GM19099 (cell line): ENCODE data around the gene VPS45.

ENCODE experiments used
- POLR2A ChIP-seq: IDR thresholded peaks from 3 replicates; pipeline ENCODE4 v1.6.1; 2011; ENCODE audit warnings: low read depth; ENCODE audit not compliant: insufficient read length; ENCODE audit errors: extremely low read depth

The VPS45 gene

GRCh38 chr1:150146849-150147542, 79.4 kb downstream of the VPS45 start:
- TF ChIP-seq POLR2A, result no peak

DNA sequence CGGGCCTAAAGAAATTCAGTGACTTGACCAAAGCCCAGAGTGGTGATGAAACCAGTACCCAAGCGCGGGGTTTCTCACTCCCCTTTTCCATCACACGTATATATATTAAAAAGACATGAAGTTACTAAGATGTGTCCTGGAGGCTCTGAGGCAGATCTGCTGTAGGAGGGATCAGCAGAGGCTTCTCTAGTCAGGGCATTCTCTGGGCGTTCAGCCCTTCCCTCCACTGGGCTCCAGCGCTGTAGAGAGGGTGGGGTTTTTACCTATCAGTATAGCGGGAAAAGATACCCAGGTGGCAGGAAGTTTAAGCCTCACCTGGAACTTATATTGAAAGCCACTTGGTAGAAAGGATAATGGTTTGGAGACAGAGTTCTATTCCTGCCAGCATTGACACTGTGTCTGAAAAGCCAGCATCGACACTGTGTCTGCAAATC, 81.3 kb downstream of the VPS45 start:
- TF ChIP-seq POLR2A, result no peak

GRCh38 chr1:150149271-150150132, 81.9 kb downstream of the VPS45 start, which contains the start of gene PLEKHO1:
Gene PLEKHO1 (plus strand): TSS chr1:150149916. CDS start chr1:150150258, 342 bp downstream.
- TF ChIP-seq POLR2A, result peak; percentile 78

DNA sequence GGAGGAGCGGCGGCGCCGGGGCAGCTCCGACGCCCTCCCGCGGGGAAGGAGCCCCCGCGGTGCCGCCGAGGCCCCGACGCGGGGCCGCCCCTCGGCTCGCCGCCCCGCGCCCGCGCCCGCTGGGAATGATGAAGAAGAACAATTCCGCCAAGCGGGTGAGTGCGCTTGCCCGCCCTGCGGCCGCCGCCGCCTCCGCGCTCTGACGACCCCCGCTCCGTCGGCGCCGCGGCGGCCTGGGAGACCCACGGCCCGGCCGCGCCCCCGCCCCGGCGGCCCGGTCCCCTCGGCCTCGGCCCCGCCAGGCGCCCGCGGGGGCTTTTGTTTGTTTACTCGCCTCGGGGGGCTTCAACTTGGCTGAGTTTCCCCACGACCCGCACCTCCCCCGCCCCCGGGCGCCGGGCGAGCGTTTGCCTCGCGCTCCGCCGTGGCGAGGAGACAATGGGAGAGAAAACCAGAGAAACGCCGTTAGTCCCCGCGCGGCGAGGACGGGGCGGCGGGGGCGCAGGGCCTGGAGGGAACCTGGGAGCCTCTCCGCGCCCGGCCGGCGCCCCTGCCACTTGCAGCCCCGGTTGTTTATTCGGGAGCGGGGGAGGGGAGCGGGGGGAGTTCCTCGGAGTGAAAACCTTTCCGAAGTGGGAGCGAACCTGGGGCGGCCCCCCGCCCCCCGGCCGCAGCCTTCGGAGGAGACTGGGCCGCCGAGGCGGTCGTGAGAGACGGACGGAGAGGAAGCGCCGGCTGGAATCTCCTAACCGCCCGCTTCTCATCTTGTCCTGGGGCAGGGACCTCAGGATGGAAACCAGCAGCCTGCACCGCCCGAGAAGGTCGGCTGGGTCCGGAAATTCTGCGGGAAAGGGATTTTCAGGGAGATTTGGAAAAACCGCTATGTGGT, 82.8 kb downstream of the VPS45 start:
- TF ChIP-seq POLR2A, result peak; percentile 28

GRCh38 chr1:150151291-150152181, 84.0 kb downstream of the VPS45 start:
- peak; percentile 70 for TF ChIP-seq POLR2A

DNA sequence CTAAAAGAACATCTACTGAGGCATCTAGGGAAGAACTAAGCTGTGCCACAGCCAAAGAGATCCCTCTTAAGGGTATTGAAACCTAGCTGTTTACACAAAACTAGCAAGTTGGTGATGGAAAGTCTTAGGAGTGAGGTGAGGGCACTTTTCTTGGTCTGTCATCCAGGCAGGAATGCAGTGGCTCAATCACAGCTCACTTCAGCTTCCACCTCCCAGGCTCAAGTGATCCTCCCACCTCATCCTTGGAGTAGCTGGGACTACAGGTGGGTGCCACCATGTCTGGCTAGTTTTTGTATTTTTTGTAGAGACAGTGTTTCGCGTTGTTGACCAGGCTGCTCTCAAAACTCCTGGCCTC, 84.6 kb downstream of the VPS45 start:
- no peak for TF ChIP-seq POLR2A

DNA sequence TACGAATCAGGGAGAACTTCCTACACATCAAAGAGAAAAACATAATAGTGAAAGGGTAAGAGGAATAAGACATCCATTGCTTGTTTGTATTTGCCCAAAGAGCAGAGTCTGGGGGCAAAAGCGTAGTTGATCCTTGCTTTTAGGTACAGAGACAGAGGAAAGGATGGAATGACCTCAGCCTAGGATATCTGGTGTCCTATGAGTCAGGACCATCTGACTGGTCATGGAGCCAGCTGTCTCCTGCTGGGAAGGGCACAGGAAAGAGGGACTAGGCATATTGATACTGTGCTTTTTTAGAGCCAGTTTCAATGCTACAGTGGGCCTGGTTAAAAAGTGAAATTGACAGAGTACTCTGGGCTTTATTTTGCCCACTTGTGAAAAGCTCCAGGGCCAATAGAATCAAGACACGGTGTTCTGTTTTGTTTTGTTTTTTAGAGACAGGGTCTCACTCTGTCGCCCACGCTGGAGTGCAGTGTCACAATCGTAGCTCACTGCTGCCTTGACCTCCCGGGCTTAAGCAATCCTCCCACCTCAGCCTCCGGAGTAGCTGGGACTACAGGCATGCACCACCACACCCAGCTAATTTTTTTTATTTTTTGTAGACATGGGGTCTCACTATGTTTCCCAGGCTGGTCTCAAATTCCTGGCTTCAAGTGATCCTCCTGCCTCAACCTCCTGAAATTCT, 85.3 kb downstream of the VPS45 start:
- peak; percentile 19 for TF ChIP-seq POLR2A

DNA sequence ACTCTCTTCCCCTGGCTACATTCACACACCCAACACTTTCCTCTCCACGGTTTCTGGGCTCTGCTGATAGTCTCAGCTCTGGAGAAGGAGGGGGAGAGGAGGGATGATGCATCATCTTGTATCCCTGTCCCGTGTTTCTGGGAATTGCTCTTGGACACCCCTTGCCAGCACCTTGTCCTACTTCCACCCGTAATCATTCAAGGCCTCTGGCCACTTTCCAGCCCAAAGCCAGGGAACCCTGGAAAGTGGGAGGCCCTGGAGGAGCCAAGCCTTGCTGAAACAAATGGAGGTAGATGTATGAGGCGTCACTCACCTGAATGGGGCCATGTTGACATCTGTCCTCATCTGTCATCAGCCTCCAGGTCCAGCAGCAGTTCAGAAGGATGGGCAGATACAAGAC, 86.6 kb downstream of the VPS45 start:
- peak; percentile 35 for TF ChIP-seq POLR2A

GRCh38 chr1:150155413-150156071, 88.0 kb downstream of the VPS45 start:
- TF ChIP-seq POLR2A, result no peak

DNA sequence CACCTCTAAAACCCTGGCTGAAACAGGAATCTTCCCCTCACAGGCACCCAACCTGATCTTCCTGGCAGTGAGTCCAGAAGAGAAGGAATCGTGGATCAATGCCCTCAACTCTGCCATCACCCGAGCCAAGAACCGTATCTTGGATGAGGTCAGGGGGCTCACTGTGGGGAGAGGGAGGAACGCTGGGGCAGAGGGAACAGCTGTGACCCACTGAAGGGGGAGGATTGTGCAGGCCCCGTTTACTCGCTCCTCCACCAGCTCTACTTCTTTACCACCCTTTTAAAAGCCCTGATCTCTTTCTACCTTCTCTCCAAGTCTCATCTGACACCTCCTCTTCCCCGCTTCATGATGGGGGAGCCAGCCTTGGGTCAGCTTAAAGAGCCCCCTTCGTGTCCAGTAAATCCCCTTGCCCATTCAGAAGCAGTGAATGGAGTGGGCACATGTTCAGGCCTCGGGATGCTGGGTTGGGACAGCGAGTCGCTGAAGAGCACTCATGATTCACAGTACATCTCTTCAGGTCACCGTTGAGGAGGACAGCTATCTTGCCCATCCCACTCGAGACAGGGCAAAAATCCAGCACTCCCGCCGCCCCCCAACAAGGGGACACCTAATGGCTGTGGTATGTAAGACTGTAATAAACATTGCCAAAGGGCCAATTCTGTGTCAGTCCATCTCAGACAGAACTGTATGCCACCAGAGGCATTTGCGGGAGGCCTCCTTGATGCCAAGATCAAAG, 89.5 kb downstream of the VPS45 start:
- no peak for TF ChIP-seq POLR2A

DNA sequence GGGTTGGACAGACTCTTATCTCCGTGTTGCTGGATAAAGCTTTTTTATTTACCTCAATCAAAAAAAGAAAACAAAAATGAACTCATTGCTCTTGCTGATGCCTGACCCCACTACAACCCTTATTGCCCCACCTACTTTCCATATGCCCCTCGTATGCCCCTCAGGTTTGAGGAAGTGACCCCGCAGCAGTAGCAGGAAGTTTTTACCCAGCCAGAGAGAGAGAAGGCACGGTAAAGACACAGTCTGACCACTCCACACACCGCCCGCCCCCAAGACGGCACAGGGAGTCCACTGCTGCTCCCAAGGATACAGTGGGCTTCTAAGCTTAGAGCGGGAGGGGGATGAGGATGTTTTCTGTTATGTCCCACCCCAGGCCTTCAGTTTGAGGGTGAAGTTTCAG, 92.0 kb downstream of the VPS45 start:
- TF ChIP-seq POLR2A, result peak; percentile 68

GRCh38 chr1:150160964-150161621, 93.5 kb downstream of the VPS45 start:
- TF ChIP-seq POLR2A, result no peak
